ENCODE results near the gene SPNS3. TPM values are rescaled to one million over a fixed set of nuclear protein-coding genes. Genes with fewer than 3 reads are reported as not detected.
A peak's percentile ranks its signal among the peaks of the same experiment; 100 is the strongest.

The SPNS3 gene
- total RNA-seq, 2 experiments from 2014 or later, result 6.4 to 8.4 TPM

- Mint-ChIP-seq H3K4me3 (no peak overlapping the region), H3K36me3 (ENCODE audit: low read depth) (no peaks in the 10 kb centered on the region), H3K4me1 (no peaks in the 10 kb centered on the region), H3K27me3 (peaks cover 3% of the 10 kb centered on the region), H3K9me3 (ENCODE audit: low read depth) (no peaks in the 10 kb centered on the region), H3K27ac (no peak overlapping the region)
- CTCF ChIA-PET, result no interaction called here
- ATAC-seq (no peak), DNase-seq (no peak)
- intact Hi-C loops (cut with DNase I, micrococcal nuclease), result no loop called here
- POLR2A ChIA-PET, result interaction anchor here (0.6 to 1.7 kb wide), 2 partner anchors 9 to 19 kb away, joined by 4 read pairs; no protein-coding TSS in a partner anchor
Observed at GRCh38 chr17:4527134-4527533, 93.4 kb downstream of the SPNS3 start.

DNA sequence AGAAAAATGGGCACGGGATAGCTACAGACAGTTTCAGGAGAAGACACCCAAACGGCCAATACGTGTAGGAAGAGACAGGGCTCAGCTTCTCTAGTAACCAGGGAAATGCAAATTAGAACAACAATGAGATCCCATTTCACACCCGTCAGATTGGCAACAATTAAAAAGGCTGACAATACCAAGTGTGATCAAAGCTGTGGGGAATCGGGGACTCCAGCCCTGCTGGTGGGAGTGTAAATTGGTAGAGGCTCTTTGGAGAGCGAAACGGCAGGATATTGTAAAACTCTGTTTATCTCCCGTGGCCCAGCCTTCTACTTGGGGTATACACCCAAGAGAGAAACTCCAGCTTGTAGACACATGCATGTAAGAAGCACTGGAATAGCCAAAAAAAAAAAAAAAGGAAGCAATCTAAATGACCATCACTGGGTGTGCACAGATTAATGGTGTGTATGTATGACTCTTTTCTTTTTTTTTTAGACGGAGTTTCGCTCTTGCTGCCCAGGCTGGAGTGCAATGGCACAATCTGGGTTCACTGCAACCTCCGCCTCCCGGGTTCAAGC is 93.9 kb downstream of the SPNS3 start:
- peaks cover 3% of the 10 kb centered on the region for H3K27me3 Mint-ChIP-seq
- POLR2A ChIA-PET, result interaction anchor here (0.6 to 1.7 kb wide), 2 partner anchors 9 to 20 kb away, joined by 4 read pairs; no protein-coding TSS in a partner anchor
- H3K4me1 Mint-ChIP-seq, result no peaks in the 10 kb centered on the region
- no peaks in the 10 kb centered on the region for H3K36me3 Mint-ChIP-seq (ENCODE audit: low read depth)
- intact Hi-C loops (cut with DNase I, micrococcal nuclease), result no loop called here
- CTCF ChIA-PET, result no interaction called here
- H3K9me3 Mint-ChIP-seq (ENCODE audit: low read depth), result no peaks in the 10 kb centered on the region
- DNase-seq, result no peak
- no peak for ATAC-seq
- no peak overlapping the region for H3K4me3 Mint-ChIP-seq
- no peak overlapping the region for H3K27ac Mint-ChIP-seq

DNA sequence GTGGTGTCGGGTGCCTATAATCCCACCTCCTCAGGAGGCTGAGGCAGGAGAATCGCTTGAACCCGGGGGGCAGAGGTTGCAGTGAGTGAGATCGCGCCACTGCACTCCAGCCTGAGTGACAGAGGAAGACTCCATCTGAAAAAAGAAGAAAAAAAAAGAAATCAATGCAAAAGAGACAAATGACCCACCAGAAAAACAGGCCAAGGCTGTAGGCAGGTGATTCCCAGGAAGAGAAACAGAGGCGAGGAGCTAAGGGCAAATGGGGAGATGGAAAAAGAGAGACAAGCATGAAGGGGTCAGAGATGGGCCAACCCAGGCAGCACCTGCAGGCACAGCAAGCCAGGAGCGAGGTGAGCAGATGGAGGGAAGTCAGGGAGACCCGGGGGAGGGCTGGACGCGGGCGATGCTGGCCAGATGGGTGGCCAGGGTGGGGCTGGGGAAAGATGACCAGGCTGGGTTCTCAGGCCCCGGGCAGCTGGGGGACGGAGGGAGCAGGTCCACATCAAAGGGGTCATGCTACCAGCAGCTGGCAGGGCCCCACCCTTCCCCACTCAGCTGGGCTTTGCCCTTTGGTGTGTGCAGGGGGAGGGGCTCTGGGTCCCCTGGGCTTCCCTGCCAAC is 95.9 kb downstream of the SPNS3 start:
- Mint-ChIP-seq H3K4me3 (no peak overlapping the region), H3K9me3 (ENCODE audit: low read depth) (no peaks in the 10 kb centered on the region), H3K36me3 (ENCODE audit: low read depth) (no peaks in the 10 kb centered on the region), H3K27ac (no peak overlapping the region), H3K27me3 (peaks cover 6% of the 10 kb centered on the region), H3K4me1 (no peaks in the 10 kb centered on the region)
- POLR2A ChIA-PET, result no interaction called here
- ATAC-seq (no peak), DNase-seq (no peak)
- intact Hi-C loops (cut with DNase I, micrococcal nuclease), result loop anchor here in 1 of 2 experiments (10.0 kb wide), 1 partner anchor 105 kb away; no protein-coding TSS in a partner anchor
- CTCF ChIA-PET, result interaction anchor here (0.6 kb wide), 1 partner anchor 215 kb away, joined by 3 read pairs; no protein-coding TSS in a partner anchor

DNA sequence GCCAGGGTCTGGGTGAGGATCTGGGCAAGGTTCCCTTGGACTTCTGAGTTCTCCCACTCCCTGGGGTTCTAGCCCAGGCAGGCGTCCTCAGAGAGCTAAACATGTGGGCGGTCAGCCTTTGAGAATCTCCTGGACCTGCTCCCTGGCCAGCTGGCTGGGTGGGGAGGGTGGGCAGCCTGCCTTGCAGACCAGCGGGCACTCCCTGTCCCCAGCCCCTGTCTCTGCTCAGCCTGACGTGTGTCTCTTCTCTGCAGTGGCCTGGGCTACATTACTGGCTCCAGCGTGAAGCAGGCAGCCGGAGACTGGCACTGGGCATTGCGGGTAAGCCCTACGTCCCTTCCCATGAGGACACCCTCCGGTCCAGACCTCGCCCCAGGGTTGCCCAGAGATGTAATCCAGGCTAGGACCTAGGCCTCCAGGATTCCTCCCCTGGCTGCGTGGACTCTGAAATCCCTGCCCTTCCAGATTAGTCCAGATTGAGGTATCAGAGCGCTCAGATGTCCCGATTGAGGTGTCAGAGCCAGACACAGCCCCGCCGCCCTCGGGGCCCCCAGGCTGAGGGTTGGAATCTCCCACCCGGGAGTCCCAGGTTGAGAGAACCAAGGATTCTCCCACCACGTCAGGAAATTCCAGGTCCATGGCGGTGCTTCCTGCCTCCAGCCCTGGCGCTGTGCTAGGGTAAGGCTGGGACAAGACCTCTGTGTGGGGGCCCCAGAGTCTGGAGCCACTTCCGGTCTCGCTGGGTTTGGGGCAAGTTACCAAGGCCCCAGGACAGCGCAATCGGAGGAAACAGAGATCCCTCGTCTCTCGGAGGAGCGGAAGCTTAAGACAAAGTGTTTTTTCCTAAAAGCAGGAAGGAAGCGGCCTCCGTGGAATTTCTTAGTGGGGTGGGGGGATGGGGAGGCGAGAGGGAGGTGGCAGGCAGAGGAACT is 97.3 kb downstream of the SPNS3 start:
- DNase-seq (no peak), ATAC-seq (no peak)
- no peaks in the 10 kb centered on the region for H3K36me3 Mint-ChIP-seq (ENCODE audit: low read depth)
- ChIA-PET POLR2A (no interaction called here), CTCF (no interaction called here)
- H3K4me3 Mint-ChIP-seq, result no peak overlapping the region
- no peaks in the 10 kb centered on the region for H3K4me1 Mint-ChIP-seq
- intact Hi-C loops (cut with DNase I, micrococcal nuclease), result loop anchor here in 1 of 2 experiments (10.0 kb wide), 1 partner anchor 106 kb away; no protein-coding TSS in a partner anchor
- peaks cover 6% of the 10 kb centered on the region for H3K27me3 Mint-ChIP-seq
- H3K27ac Mint-ChIP-seq, result no peak overlapping the region
- no peaks in the 10 kb centered on the region for H3K9me3 Mint-ChIP-seq (ENCODE audit: low read depth)

DNA sequence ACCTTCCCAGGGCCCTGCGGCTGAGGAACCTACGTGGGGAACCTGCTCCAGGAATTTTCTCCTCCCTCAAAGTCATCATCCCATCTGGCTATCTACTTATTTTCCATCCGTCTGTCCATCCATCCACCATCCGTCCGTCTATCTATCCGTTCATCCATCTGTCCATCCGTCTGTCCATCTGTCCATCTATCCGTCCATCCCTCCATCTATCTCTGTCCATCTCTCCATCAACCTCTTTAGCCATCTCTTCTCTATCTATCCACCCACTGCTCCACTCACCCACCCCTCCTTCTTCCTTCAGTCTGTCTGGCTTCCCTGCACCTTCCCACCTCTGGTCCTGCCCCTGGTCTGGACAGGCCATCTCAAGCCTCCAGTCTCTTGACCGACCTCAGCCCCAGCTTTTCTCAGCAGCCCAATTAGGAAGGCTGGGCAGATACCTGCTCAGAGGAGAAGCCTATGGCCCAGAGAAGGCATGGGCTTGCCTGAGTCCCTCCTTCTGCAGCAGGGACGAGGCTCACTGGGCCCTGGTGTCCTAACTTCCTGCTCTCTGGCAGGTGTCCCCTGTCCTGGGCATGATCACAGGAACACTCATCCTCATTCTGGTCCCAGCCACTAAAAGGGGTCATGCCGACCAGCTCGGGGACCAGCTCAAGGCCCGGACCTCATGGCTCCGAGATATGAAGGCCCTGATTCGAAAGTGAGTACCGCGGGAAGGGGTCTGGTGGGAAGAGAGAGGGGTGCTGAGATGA is 98.4 kb downstream of the SPNS3 start:
- CTCF ChIA-PET, result interaction anchor here (0.6 kb wide), 1 partner anchor 37 kb away, joined by 3 read pairs; no protein-coding TSS in a partner anchor
- intact Hi-C loops (cut with DNase I, micrococcal nuclease), result loop anchor here in 1 of 2 experiments (10.0 kb wide), 1 partner anchor 107 kb away; no protein-coding TSS in a partner anchor
- Mint-ChIP-seq H3K27ac (no peak overlapping the region), H3K9me3 (ENCODE audit: low read depth) (no peaks in the 10 kb centered on the region), H3K4me3 (no peak overlapping the region), H3K36me3 (ENCODE audit: low read depth) (no peaks in the 10 kb centered on the region), H3K27me3 (peaks cover 6% of the 10 kb centered on the region), H3K4me1 (no peaks in the 10 kb centered on the region)
- POLR2A ChIA-PET, result no interaction called here
- no peak for ATAC-seq
- DNase-seq, result no peak

DNA sequence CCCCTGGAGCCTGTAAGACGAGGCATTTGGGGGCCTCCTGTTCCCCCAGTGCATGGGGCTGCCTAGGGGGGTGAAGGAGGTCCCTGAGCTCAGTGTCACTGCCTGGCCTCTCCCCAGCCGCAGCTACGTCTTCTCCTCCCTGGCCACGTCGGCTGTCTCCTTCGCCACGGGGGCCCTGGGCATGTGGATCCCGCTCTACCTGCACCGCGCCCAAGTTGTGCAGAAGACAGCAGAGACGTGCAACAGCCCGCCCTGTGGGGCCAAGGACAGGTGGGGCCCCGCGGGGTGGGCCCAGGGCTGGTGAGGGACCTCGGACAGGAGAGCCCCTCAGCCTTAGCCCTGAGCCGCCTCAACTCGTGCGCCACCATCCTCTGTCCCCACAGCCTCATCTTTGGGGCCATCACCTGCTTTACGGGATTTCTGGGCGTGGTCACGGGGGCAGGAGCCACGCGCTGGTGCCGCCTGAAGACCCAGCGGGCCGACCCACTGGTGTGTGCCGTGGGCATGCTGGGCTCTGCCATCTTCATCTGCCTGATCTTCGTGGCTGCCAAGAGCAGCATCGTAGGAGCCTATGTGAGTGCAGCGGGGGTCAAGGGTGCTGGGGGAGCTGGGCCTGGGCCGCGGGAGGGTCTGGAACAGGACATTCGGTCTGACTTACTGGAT is 99.3 kb downstream of the SPNS3 start:
- CTCF ChIA-PET, result interaction anchor here (0.6 kb wide), 1 partner anchor 36 kb away, joined by 3 read pairs; no protein-coding TSS in a partner anchor

GRCh38 chr17:4533523-4534504 is 100.1 kb downstream of the SPNS3 start:
- ATAC-seq, result peak; percentile 13
- Mint-ChIP-seq H3K4me3 (no peak overlapping the region), H3K36me3 (ENCODE audit: low read depth) (no peaks in the 10 kb centered on the region), H3K27me3 (peaks cover 6% of the 10 kb centered on the region), H3K27ac (no peak overlapping the region), H3K4me1 (no peaks in the 10 kb centered on the region), H3K9me3 (ENCODE audit: low read depth) (no peaks in the 10 kb centered on the region)
- intact Hi-C loops (cut with DNase I, micrococcal nuclease), result loop anchor here in 1 of 2 experiments (10.0 kb wide), 1 partner anchor 109 kb away; no protein-coding TSS in a partner anchor
- CTCF ChIA-PET, result no interaction called here
- POLR2A ChIA-PET, result interaction anchor here (0.5 to 0.7 kb wide), 2 partner anchors 22 to 124 kb away, joined by 3 read pairs; partner anchors contain the start of gene MYBBP1A
- no peak for DNase-seq

More for the DNA sequence above, 99.3 kb downstream of the SPNS3 start:
- Mint-ChIP-seq H3K9me3 (ENCODE audit: low read depth) (no peaks in the 10 kb centered on the region), H3K36me3 (ENCODE audit: low read depth) (no peaks in the 10 kb centered on the region), H3K27ac (no peak overlapping the region), H3K27me3 (peaks cover 6% of the 10 kb centered on the region), H3K4me3 (no peak overlapping the region), H3K4me1 (no peaks in the 10 kb centered on the region)
- intact Hi-C loops (cut with DNase I, micrococcal nuclease), result loop anchor here in 1 of 2 experiments (10.0 kb wide), 1 partner anchor 108 kb away; no protein-coding TSS in a partner anchor
- ATAC-seq, result no peak
- DNase-seq, result no peak
- POLR2A ChIA-PET, result interaction anchor here (0.5 kb wide), 1 partner anchor 22 kb away, joined by 3 read pairs; the partner anchor contains the start of gene MYBBP1A

GRCh38 chr17:4534515-4534914 is 100.8 kb downstream of the SPNS3 start:
- H3K4me3 Mint-ChIP-seq, result no peak overlapping the region
- intact Hi-C loops (cut with DNase I, micrococcal nuclease), result loop anchor here in 1 of 2 experiments (10.0 kb wide), 1 partner anchor 110 kb away; no protein-coding TSS in a partner anchor
- no peak for DNase-seq
- ATAC-seq, result no peak
- peaks cover under 1% of the 10 kb centered on the region for H3K36me3 Mint-ChIP-seq (ENCODE audit: low read depth)
- peaks cover 6% of the 10 kb centered on the region for H3K27me3 Mint-ChIP-seq
- H3K4me1 Mint-ChIP-seq, result no peaks in the 10 kb centered on the region
- POLR2A ChIA-PET, result interaction anchor here (0.7 kb wide), 1 partner anchor 124 kb away, joined by 3 read pairs; no protein-coding TSS in a partner anchor
- H3K9me3 Mint-ChIP-seq (ENCODE audit: low read depth), result no peaks in the 10 kb centered on the region
- H3K27ac Mint-ChIP-seq, result no peak overlapping the region
- CTCF ChIA-PET, result no interaction called here

DNA sequence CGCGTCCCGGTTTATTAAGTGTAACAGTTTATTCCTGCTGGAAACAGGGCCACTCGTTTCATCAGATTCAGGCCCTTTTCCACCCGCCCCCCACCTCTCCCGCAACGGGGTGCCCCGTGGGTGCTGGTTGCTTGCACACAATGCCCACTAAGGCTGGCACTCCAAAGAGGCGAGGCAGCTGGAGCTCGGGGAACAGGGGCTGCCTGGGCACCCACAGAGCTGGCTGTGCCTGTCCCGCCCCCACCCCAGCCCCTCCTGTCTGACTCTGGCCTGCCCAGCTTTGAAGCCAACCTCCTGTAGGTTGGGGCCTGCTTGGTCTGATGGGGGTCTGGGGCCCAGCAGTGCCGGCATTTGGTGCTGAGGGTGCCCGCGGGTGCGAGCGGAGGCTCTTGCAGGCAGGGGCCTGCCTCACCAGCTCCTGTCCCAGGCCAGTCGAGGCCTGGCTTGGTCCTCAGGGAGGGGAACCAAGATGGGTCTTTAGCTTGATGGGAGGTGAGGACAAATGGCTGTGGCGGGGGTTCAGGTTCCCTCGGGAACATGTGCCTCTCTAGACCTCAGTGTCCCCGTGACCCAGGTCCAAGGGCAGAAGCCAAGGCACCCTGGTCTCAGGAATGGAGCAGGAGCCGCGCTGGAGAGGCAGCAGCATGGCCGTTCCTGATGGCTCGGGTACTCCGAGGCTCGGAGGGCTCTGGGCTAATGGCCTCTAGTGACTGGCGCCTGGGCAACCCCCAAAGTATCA is 101.4 kb downstream of the SPNS3 start:
- ChIA-PET POLR2A (interaction anchor here (0.7 kb wide), 1 partner anchor 123 kb away, joined by 3 read pairs; no protein-coding TSS in a partner anchor), CTCF (no interaction called here)
- no peak overlapping the region for H3K4me3 Mint-ChIP-seq
- peaks cover 6% of the 10 kb centered on the region for H3K27me3 Mint-ChIP-seq
- no peaks in the 10 kb centered on the region for H3K4me1 Mint-ChIP-seq
- H3K27ac Mint-ChIP-seq, result no peak overlapping the region
- intact Hi-C loops (cut with DNase I, micrococcal nuclease), result loop anchor here in 1 of 2 experiments (10.0 kb wide), 1 partner anchor 110 kb away; no protein-coding TSS in a partner anchor
- H3K36me3 Mint-ChIP-seq (ENCODE audit: low read depth), result peaks cover 3% of the 10 kb centered on the region
- DNase-seq (no peak), ATAC-seq (no peak)
- H3K9me3 Mint-ChIP-seq (ENCODE audit: low read depth), result no peaks in the 10 kb centered on the region

Data from activated CD4-positive, alpha-beta T cell treated with anti-CD3 and anti-CD28 coated beads for 36 hours (primary cell).